NCI-H2196 treated with DMSO at 0.1 percent for 48 hours (cell line): ENCODE data around the gene NUFIP2.
"Not testable (repeated sequence)": the region's sequence is repeated elsewhere in the genome, so short reads cannot be mapped to it uniquely, and the experiment has no call there.

Experiments used
- DNase-seq: peaks from one replicate; lab custom pipeline; 2025; ENCODE audit not compliant: unreplicated experiment; lab: John Stamatoyannopoulos, UW

Gene NUFIP2

DNA sequence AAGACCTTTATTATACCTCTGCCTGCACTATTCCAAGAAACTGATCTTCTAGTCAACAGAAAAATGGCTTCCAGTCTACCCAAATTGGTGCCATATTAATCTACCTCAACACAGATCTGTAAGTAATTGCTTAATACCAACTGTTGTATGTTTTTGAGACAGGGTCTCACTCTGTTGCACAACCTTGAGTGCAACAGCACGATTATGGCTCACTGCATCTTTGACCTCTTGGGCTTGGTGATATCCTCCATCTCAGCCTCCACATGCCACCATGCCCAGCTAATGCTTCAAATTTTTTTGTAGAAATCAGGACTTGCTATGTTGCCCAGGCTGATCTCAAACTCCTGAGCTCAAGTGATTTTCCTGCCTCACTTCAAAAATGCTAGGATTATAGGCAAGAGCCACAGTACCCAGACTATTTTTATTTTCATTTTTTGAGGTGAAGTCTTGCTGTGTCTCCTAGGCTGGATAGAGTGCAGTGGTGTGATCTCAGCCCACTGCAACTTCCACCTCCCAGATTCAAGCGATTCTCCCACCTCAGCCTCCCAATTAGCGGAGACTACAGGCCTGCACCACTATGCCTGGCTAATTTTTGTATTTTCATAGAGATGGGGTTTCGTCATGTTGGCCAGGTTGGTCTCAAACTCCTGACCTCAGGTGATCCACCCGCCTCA, 14.4 kb downstream of the NUFIP2 start:
- DNase-seq = no peak

DNA sequence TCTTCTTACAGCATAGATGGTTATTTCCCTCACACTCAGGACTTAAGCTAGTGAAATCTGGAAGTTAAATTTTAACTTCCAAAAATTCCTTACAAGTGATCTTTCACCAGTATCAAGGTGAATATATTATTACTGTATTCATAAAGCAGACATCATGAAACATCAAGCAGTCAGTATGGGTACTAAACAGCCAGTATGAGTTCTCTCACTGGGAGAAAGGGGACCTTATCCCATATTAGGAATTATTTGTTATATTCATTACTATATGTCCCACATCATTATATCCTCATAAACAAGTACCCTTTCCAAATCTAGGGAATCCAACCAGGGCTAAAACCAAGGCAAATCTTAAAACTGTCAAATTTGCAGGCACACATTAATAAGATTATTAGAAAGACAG, 15.3 kb downstream of the NUFIP2 start:
- no peak for DNase-seq

DNA sequence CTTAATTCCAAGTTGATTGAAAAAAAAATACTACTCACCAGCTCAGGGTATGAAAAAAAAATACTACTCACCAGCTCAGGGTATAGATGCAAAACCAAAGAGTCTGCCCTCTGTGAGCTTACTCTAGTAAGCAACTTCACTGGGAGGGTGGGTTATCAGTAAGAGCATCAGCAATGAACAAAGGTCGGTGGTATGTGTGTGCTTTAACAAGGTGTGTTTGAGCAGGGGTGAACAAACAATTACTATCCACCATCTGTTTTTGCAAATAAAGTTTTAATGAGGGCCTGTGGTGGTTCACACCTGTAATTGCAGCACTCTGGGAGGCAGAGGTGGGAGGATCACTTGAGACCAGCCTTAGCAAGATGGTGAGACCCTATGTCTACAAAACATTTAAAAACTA, 20.0 kb downstream of the NUFIP2 start:
- no peak for DNase-seq

- not testable (repeated sequence) for DNase-seq
Observed at GRCh38 chr17:29271980-29272379, 22.0 kb downstream of the NUFIP2 start.

DNA sequence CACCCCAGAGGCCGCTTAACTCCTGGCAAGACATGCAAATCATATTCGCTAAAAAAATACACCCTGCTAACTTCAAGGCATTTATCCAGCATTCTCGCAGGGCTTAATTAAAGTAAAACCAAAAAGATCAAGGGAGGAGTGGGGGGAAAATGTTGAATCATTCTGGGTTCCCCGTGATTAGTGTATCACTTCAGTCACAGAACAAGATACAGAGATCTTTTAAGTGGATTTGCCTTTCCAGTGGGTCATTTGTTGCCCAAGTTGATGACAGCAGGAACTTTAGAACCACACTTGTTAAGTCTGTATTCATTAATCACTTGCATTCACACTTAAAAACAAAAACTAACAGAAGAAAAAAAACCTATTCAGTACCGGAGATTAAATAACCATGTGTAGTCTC, 30.0 kb downstream of the NUFIP2 start:
- no peak for DNase-seq

DNA sequence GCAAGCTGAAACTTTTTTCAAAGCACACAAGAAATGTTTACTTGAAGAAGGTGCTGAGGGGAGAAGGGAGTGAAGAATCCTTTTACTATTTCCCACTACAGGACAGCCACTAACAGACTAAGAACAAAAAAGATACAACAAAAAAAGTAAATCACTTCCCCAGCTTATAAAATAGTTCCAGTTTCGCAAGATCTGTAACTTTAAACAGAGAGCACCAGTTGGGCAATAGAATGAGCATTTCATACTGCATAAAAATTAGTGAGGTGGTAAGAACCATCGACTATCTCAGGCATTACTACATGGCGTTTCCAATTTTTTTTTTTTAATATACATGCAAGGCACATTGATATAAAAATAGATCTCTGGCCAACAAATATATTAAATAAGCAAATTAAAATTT, 36.2 kb downstream of the NUFIP2 start:
- DNase-seq = no peak

DNA sequence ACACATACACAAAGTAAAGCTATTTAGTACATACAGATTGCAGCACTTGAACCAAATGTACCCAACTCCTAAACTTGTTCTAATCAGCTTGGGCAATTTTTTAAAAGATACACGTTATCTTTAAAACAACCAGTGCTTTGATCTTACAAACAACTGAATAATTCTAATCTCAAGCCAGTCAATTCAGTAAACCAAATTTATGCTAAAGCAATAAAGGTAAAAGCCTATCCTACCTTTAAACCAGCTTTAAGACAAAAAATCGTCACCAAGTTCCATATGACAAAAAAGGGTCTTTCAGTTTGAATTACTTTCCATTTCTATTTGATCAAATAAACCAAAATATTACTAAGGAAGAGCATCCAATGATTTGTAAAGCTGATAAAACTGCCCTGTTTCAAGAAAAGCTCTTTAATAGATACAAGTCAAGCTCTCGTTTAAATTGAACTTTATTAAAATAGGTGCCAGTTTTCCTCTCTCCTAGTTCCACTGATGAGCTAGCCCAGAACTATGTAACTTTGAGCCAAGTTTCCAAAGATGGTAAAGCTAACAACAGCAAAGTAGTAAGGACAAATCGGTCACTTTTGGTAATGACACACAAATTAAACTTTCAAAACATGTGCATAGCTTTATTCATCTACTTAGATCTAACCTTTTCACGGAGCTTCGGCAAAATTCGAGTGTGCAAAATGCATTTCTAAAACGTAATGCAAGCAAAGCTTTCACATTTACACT, 37.0 kb downstream of the NUFIP2 start:
- no peak for DNase-seq

- DNase-seq = no peak
Observed at GRCh38 chr17:29255926-29256522, 37.9 kb downstream of the NUFIP2 start.

- no peak for DNase-seq
Observed at GRCh38 chr17:29253037-29253436, 40.9 kb downstream of the NUFIP2 start.

GRCh38 chr17:29252101-29252791, 41.7 kb downstream of the NUFIP2 start:
- no peak for DNase-seq

- no peak for DNase-seq
Observed at GRCh38 chr17:29251184-29251583, 42.8 kb downstream of the NUFIP2 start.

- no peak for DNase-seq
Observed at GRCh38 chr17:29250666-29251065, 43.3 kb downstream of the NUFIP2 start.

DNA sequence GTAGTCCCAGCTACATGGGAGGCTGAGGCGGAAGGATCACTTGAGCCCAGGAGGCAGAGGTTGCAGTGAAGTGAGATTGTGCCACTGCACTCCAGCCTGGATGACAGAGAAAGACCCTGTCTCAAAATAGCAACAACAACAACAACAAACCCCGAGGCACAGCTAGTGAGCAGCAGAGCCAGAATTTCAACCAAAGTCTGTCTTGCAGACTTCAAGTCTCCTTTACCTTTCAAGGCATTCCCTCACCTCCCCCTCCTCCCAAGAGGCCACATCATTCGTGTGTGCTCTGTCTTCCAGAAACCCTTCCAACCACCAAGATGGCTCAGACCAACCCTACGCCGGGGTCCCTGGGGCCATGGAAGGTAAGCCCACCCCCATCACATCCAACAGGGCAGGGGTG, 45.1 kb downstream of the NUFIP2 start:
- DNase-seq = no peak

- no peak for DNase-seq
Observed at GRCh38 chr17:29247219-29247618, 46.7 kb downstream of the NUFIP2 start.

- no peak for DNase-seq
Observed at GRCh38 chr17:29246628-29247027, 47.3 kb downstream of the NUFIP2 start, which contains the start of gene CRYBA1. Gene CRYBA1 (plus strand): TSS chr17:29246859. CDS start chr17:29246864, 5 bp downstream.

- DNase-seq = no peak
Observed at GRCh38 chr17:29245401-29245800, 48.5 kb downstream of the NUFIP2 start.

DNA sequence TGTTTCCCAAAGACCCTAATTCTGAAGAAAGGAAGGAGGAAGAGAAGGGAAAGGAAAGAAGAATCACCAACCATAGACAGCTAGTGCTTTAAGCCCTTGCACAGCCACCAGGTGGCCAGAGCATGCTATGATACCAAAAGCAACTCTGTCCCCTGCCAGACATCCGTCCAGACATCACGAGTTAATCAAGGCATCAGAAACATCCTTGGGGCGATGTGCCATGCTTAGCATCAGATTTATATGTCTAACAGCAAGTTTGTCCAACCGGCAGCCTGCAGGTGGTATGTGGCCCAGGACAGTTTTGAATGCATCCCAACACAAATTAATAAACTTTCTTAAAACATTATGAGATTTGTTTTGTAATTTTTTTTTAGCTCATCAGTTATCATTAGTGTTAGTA, 50.2 kb downstream of the NUFIP2 start:
- DNase-seq = no peak

- DNase-seq = no peak
Observed at GRCh38 chr17:29242790-29243189, 51.2 kb downstream of the NUFIP2 start.

DNA sequence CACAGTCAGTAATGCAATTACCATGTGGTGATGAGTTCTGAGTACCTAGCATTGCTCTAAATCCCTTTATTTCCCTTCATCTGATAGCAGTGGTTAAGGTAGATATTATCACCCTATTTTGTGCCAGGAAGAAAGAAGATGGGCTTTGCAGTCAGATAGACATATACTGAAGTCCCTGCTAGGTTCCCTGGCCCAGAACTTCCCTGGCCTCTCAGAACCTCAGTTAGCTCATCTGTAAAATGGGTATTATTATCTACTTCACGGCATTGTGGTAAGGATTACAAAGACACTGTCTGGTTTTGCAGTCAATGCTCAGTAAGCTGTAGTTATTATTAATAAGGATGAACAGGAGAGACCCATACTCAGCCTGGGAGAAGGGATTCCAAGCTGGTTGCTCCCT, 51.9 kb downstream of the NUFIP2 start:
- no peak for DNase-seq

DNA sequence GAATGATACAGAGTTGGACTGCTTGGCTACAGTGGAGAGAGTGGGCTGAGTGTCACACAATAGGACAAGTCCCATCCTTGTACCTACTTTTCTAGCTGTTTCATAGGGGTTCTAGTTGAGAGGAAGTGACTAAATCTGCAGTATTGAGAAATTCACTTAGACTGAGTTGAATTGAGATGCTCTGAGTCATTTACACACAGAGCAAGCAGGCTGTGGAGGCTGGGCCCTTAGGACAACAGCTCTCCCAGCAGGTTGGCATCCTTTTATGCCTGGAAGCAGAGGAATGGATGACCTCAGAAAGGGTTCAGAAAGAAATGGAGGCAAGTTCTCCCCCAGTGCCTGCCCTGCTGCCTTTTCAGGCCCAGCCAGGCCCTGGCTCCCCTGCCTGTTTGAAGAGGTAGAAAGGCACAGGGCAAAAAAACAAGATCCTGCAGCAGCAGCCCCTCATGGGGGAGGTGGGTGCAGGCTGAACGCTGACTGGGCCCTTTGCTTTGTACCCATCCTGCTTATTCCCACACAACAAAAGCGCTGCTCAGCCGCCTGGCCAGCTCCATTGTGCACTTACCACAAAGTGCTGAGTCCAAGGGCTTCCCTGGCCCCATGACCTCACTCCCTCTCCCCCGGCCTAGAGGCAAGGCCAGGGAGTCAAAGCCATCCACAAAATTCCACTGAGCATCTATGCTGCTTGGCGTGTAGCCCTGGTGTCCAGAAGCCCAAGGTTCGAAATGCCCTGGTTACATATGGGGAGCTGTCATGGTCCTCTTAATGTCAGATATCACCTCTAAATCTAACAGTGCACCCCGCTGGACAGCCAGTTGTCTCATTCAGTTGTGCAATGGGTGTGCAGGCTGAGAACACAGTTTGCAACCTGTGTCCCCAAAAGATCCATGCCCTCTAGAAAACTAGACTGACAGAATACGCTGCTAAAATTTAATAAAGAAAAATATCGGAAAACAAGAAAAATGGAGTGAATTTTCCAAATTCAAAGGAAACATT, 52.7 kb downstream of the NUFIP2 start:
- DNase-seq = no peak
